B cell (primary cell): ENCODE measurements around the gene RIPK3. TPM values are rescaled to one million over a fixed set of nuclear protein-coding genes. Genes with fewer than 3 reads are reported as not detected.
"Not testable (repeated sequence)": the region's sequence is repeated elsewhere in the genome, so short reads cannot be mapped to it uniquely, and the experiment has no call there.

Source experiments
- ATAC-seq: fragments of 200-7000 bp; cut with Tn5 transposase; one replicate; pipeline ENCODE4 v1.10.0; 2021; ENCODE audit warnings: low read depth, mild to moderate bottlenecking, moderate number of reproducible peaks, moderate library complexity
- CTCF ChIA-PET: fragments of 350-600 bp; sonication (Branson Sonifier 250); formaldehyde crosslinking; loops from one replicate; lab custom pipeline; 2021; ENCODE audit warnings: antibody characterized with exemption, inconsistent platforms; lab: Charles Lee
- POLR2A ChIA-PET: fragments of 350-600 bp; sonication (Branson Sonifier 250); formaldehyde crosslinking; loops from one replicate; lab custom pipeline; 2021; ENCODE audit warnings: antibody characterized with exemption; lab: Charles Lee
- DNase-seq: peaks from one replicate; pipeline ENCODE4 v3.0.0; 2013
- H2AFZ ChIP-seq: 2 replicates; pipeline ENCODE4 v1.6.1; 2012; ENCODE audit warnings: mild to moderate bottlenecking, low read depth, low read length; ENCODE audit not compliant: insufficient read depth, poor library complexity, severe bottlenecking
- H3K27ac ChIP-seq, 2 donors: 1 replicate in 1 of 2; 2 replicates in 1 of 2; pipeline ENCODE4 v1.5.1; 2012 to 2013; ENCODE audit warnings: low read length in 2 of 2, mild to moderate bottlenecking in 2 of 2, moderate library complexity in 1 of 2
- H3K27me3 ChIP-seq, 4 experiments: fragments of 200-600 bp in 1 of 4; sonication (generic) in 1 of 4; replicated peaks in 1 of 4; 1 replicate in 2 of 4; 2 replicates in 2 of 4; pipeline versions ENCODE4 v1.6.1 to v1.7.0; 2013 to 2016; ENCODE audit warnings: low read length in 3 of 4, mild to moderate bottlenecking in 2 of 4, mixed read lengths in 1 of 4, moderate library complexity in 1 of 4; ENCODE audit not compliant: insufficient read depth in 4 of 4, control insufficient read depth in 3 of 4; ENCODE audit errors: control extremely low read depth in 1 of 4
- H3K36me3 ChIP-seq, 2 experiments: replicated peaks in 1 of 2; 1 replicate in 1 of 2; 2 replicates in 1 of 2; pipeline versions ENCODE4 v1.6.1 to v1.7.1; 2013; ENCODE audit warnings: low read length in 1 of 2; ENCODE audit not compliant: insufficient read depth in 2 of 2, control insufficient read depth in 1 of 2; ENCODE audit errors: control extremely low read depth in 1 of 2, extremely low read depth in 1 of 2
- H3K4me1 ChIP-seq, 2 donors: fragments of 200-600 bp in 1 of 2; sonication (generic) in 1 of 2; 1 replicate in 1 of 2; 2 replicates in 1 of 2; pipeline versions ENCODE4 v1.5.1 to v1.6.1; 2013 to 2017; ENCODE audit warnings: low read length in 2 of 2; ENCODE audit not compliant: control insufficient read depth in 2 of 2, insufficient read depth in 2 of 2
- H3K4me2 ChIP-seq: replicated peaks from 2 replicates; pipeline ENCODE3; 2012; ENCODE audit warnings: mild to moderate bottlenecking, low read depth, low read length; ENCODE audit not compliant: poor library complexity, severe bottlenecking
- H3K4me3 ChIP-seq, 5 experiments: fragments of 200-600 bp in 1 of 5; sonication (generic) in 1 of 5; 1 replicate in 3 of 5; 2 replicates in 2 of 5; pipeline versions ENCODE4 v1.5.1 to v1.7.0; 2011 to 2016; ENCODE audit warnings: low read length in 4 of 5, mild to moderate bottlenecking in 4 of 5, low read depth in 2 of 5, control low read depth in 1 of 5, moderate library complexity in 1 of 5; ENCODE audit not compliant: insufficient read depth in 1 of 5; ENCODE audit errors: control extremely low read depth in 1 of 5, extremely low read depth in 1 of 5
- H3K79me2 ChIP-seq: fragments of 200-600 bp; sonication (generic); one replicate; pipeline ENCODE4 v1.6.0; 2016; ENCODE audit warnings: low read length; ENCODE audit not compliant: control insufficient read depth, insufficient read depth
- H3K9ac ChIP-seq: fragments of 200-600 bp; sonication (generic); 2 replicates; pipeline ENCODE4 v1.6.1; 2017; ENCODE audit warnings: mild to moderate bottlenecking, low read length, moderate library complexity
- H3K9me3 ChIP-seq, 3 donors: one replicate each; pipeline versions ENCODE4 v1.6.1 to v1.7.1; 2013; ENCODE audit warnings: low read length in 2 of 3; ENCODE audit not compliant: control insufficient read depth in 2 of 3, insufficient read depth in 1 of 3; ENCODE audit errors: control extremely low read depth in 1 of 3
- H4K20me1 ChIP-seq: 2 replicates; pipeline ENCODE4 v1.6.0; 2012; ENCODE audit warnings: mild to moderate bottlenecking, low read length; ENCODE audit not compliant: insufficient read depth, control insufficient read depth, poor library complexity, severe bottlenecking
- H3K27ac Mint-ChIP-seq: one replicate; pipeline ENCODE4 v1.8.0; 2021; ENCODE audit warnings: mixed read lengths
- H3K27me3 Mint-ChIP-seq: one replicate; pipeline ENCODE4 v1.8.0; 2021; ENCODE audit warnings: mixed read lengths
- H3K4me1 Mint-ChIP-seq: one replicate; pipeline ENCODE4 v1.8.0; 2021; ENCODE audit warnings: mixed read lengths
- H3K4me3 Mint-ChIP-seq: one replicate; pipeline ENCODE4 v1.8.0; 2021; ENCODE audit warnings: mixed read lengths
- H3K9me3 Mint-ChIP-seq: one replicate; pipeline ENCODE4 v1.8.0; 2022; ENCODE audit warnings: mixed read lengths; ENCODE audit not compliant: insufficient read depth
- CTCF ChIP-seq: fragments of 200-600 bp; IDR thresholded peaks from one replicate; pipeline ENCODE4 v1.8.0; 2022; ENCODE audit warnings: antibody characterized with exemption, mild to moderate bottlenecking
- EZH2 ChIP-seq: IDR thresholded peaks from 2 replicates; pipeline ENCODE4 v1.6.1; 2012; ENCODE audit warnings: borderline replicate concordance, low read depth, mild to moderate bottlenecking, moderate library complexity, low read length; ENCODE audit not compliant: insufficient read depth, poor library complexity, severe bottlenecking
- WGBS: methylation state at CpG from one replicate; pipeline ENCODE4 v1.1.5; 2013; ENCODE audit warnings: missing lambda C conversion rate; ENCODE audit not compliant: insufficient coverage; 5-methylcytosine and 5-hydroxymethylcytosine counted together
- intact Hi-C: fragments of 100-400 bp; cut with micrococcal nuclease; formaldehyde crosslinking; loops from one replicate; pipeline ENCODE4 v1.10.0; 2022
- polyA plus RNA-seq: library from polyadenylated mRNA; depleted of rRNA; stranded (reverse); fragments of >200 nt; gene quantifications from 2 replicates; pipeline ENCODE4 v1.2.3, GENCODE V29; 2012
- total RNA-seq, 2 donors: library from RNA; stranded (reverse); fragments of 120-200 nt in 1 of 2; gene quantifications; 1 replicate in 1 of 2; 2 replicates in 1 of 2; pipeline versions ENCODE4 v1.2.3 to v1.2.4, GENCODE V29; 2013 to 2022

RIPK3 gene
- total and polyA plus RNA-seq, 2 donors (not counting 1 experiment from before 2014, with no cell fraction given) = 65.5 to 77.6 TPM

- ChIA-PET POLR2A (interaction anchor here (0.6 kb wide), 1 partner anchor 33 kb away, joined by 4 read pairs; no protein-coding TSS in a partner anchor), CTCF (interaction anchor here (0.6 to 1.4 kb wide), 2 partner anchors 10 to 11 kb away, joined by 3 read pairs; no protein-coding TSS in a partner anchor)
- intact Hi-C loops = no loop called here
- Histone ChIP-seq H3K9me3 (peaks cover 0 to 1% (median 0%) of the 10 kb centered on the region in 3 donors), H3K9ac (no peak overlapping the region), H3K4me2 (no peak overlapping the region), H3K4me1 (no peaks in the 10 kb centered on the region), H3K27ac (no peak overlapping the region), H4K20me1 (no peaks in the 10 kb centered on the region), H3K4me3 (no peak overlapping the region), H3K79me2 (no peaks in the 10 kb centered on the region), H2AFZ (no peak overlapping the region), H3K36me3 (no peaks in the 10 kb centered on the region), H3K27me3 (peaks cover 0 to 26% (median 8%) of the 10 kb centered on the region in 4 experiments)
- ATAC-seq (no peak), DNase-seq (no peak)
- Mint-ChIP-seq H3K27me3 (peaks cover 36% of the 10 kb centered on the region), H3K27ac (no peak overlapping the region), H3K4me3 (no peak overlapping the region), H3K4me1 (no peaks in the 10 kb centered on the region), H3K9me3 (no peaks in the 10 kb centered on the region)
- 100% methylated on average over 3 of the region's 4 CpGs for WGBS
- TF ChIP-seq CTCF (no peak), EZH2 (no peak)
Observed at GRCh38 chr14:24356208-24356607, 16.4 kb upstream of the RIPK3 start.

GRCh38 chr14:24355009-24355408, 15.2 kb upstream of the RIPK3 start:
- ATAC-seq = no peak
- intact Hi-C loops = no loop called here
- no peak overlapping the region for H3K27ac ChIP-seq
- DNase-seq = no peak
- peaks cover 0 to 1% (median 0%) of the 10 kb centered on the region in 3 donors for H3K9me3 ChIP-seq
- H3K4me1 ChIP-seq = no peaks in the 10 kb centered on the region
- no peak overlapping the region for H3K9ac ChIP-seq
- H3K27me3 ChIP-seq = peaks cover 0 to 34% (median 9%) of the 10 kb centered on the region in 4 experiments
- H3K36me3 ChIP-seq = no peaks in the 10 kb centered on the region
- H3K9me3 Mint-ChIP-seq = no peaks in the 10 kb centered on the region
- WGBS = 100% methylated on average over 1 of the region's 7 CpGs
- H3K4me1 Mint-ChIP-seq = no peaks in the 10 kb centered on the region
- H3K4me2 ChIP-seq = no peak overlapping the region
- POLR2A ChIA-PET = interaction anchor here (0.6 kb wide), 1 partner anchor 243 kb away, joined by 5 read pairs; no protein-coding TSS in a partner anchor
- no peaks in the 10 kb centered on the region for H3K79me2 ChIP-seq
- peaks cover 38% of the 10 kb centered on the region for H3K27me3 Mint-ChIP-seq
- H2AFZ ChIP-seq = no peak overlapping the region
- H3K4me3 ChIP-seq = no peak overlapping the region
- TF ChIP-seq EZH2 = no peak
- no peak for TF ChIP-seq CTCF
- CTCF ChIA-PET = no interaction called here
- H3K4me3 Mint-ChIP-seq = no peak overlapping the region
- no peaks in the 10 kb centered on the region for H4K20me1 ChIP-seq
- H3K27ac Mint-ChIP-seq = no peak overlapping the region

- H3K9me3 Mint-ChIP-seq, intact Hi-C loops, H3K36me3 ChIP-seq: not testable (repeated sequence)
Observed at GRCh38 chr14:24354482-24354825, 14.7 kb upstream of the RIPK3 start.

More at GRCh38 chr14:24354482-24354825, 14.7 kb upstream of the RIPK3 start:
- H3K4me1 Mint-ChIP-seq, H3K79me2 ChIP-seq, H4K20me1 ChIP-seq, H3K4me3 ChIP-seq, H3K27ac Mint-ChIP-seq, H3K4me1 ChIP-seq, CTCF ChIA-PET, DNase-seq, H3K4me3 Mint-ChIP-seq, H3K9me3 ChIP-seq, H3K4me2 ChIP-seq, H3K27ac ChIP-seq, ATAC-seq, H3K9ac ChIP-seq, H2AFZ ChIP-seq: not testable (repeated sequence)
- 70% methylated on average over 1 of the region's 3 CpGs for WGBS
- peaks cover 0 to 33% (median 11%) of the 10 kb centered on the region in 4 experiments for H3K27me3 ChIP-seq
- H3K27me3 Mint-ChIP-seq = peaks cover 43% of the 10 kb centered on the region
- POLR2A ChIA-PET = interaction anchor here (0.6 kb wide), 1 partner anchor 243 kb away, joined by 5 read pairs; no protein-coding TSS in a partner anchor
